SK-N-SH (cell line): Measurements from ENCODE around the gene PRAMEF18.

ENCODE experiments used
- CHD2 ChIP-seq: fragments of 150-350 bp; IDR thresholded peaks from 2 replicates; pipeline ENCODE4 v1.6.1; 2018; ENCODE audit warnings: low read length; ENCODE audit not compliant: partially characterized antibody
- POLR2AphosphoS5 ChIP-seq: IDR thresholded peaks from 2 replicates; pipeline ENCODE4 v1.6.1; 2012; ENCODE audit warnings: low read depth, low read length
- RFX5 ChIP-seq: IDR thresholded peaks from 2 replicates; pipeline ENCODE4 v1.6.1; 2012; ENCODE audit warnings: mild to moderate bottlenecking, improper control_type of control experiment, low read length
- TAF1 ChIP-seq: IDR thresholded peaks from 2 replicates; pipeline ENCODE4 v1.6.1; 2012; ENCODE audit warnings: low read depth, mild to moderate bottlenecking, low read length, moderate library complexity, borderline replicate concordance
- YY1 ChIP-seq: IDR thresholded peaks from 2 replicates; pipeline ENCODE4 v1.4.0; 2012; ENCODE audit warnings: low read depth, mild to moderate bottlenecking
- TF ChIP-seq, protein P1 (sequence below): fragments of 200-600 bp; sonication (generic); IDR thresholded peaks from 2 replicates; pipeline ENCODE4 v1.6.1; 2017; ENCODE audit warnings: antibody characterized with exemption, mild to moderate bottlenecking, moderate library complexity
- TF ChIP-seq, protein P2 (sequence below): IDR thresholded peaks from 2 replicates; pipeline ENCODE4 v1.4.0; 2012; ENCODE audit warnings: low read depth, borderline replicate concordance
- TF ChIP-seq, protein P3 (sequence below): fragments of 150-350 bp; IDR thresholded peaks from 2 replicates; pipeline ENCODE4 v1.6.1; 2017; ENCODE audit warnings: antibody characterized with exemption, low read length, low read depth, borderline replicate concordance

DNA sequence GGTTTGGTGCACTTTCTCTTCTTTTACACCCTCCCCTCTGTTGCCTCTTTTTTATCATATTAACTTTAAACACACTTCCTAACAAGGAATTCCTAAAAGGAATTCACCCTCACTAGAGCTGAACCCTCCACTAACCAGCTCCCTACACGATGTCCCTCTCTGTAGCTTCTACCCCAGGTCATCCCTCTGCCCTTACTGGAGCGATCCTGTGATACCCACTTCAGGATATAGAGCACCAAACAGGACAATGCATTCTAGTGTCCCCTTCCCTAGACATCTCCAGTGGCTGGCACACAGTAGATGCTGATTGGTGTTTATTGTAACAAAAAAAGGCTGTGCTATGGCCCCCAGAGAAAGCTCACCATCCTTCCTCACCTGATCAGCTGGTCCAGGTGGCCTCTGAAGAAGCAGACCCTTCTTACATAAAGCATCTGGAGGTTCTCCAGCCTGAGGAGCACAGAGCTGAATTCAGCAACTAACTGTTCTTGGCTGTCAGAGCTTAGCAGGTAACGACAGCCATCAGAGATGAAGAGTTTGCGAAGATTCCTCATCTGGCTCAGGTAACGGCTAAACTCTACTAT, 1.4 kb downstream of the PRAMEF18 start:
- no peak for TF ChIP-seq POLR2AphosphoS5
- TF ChIP-seq, protein P1, sequence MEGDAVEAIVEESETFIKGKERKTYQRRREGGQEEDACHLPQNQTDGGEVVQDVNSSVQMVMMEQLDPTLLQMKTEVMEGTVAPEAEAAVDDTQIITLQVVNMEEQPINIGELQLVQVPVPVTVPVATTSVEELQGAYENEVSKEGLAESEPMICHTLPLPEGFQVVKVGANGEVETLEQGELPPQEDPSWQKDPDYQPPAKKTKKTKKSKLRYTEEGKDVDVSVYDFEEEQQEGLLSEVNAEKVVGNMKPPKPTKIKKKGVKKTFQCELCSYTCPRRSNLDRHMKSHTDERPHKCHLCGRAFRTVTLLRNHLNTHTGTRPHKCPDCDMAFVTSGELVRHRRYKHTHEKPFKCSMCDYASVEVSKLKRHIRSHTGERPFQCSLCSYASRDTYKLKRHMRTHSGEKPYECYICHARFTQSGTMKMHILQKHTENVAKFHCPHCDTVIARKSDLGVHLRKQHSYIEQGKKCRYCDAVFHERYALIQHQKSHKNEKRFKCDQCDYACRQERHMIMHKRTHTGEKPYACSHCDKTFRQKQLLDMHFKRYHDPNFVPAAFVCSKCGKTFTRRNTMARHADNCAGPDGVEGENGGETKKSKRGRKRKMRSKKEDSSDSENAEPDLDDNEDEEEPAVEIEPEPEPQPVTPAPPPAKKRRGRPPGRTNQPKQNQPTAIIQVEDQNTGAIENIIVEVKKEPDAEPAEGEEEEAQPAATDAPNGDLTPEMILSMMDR = no peak
- TF ChIP-seq, protein P2, sequence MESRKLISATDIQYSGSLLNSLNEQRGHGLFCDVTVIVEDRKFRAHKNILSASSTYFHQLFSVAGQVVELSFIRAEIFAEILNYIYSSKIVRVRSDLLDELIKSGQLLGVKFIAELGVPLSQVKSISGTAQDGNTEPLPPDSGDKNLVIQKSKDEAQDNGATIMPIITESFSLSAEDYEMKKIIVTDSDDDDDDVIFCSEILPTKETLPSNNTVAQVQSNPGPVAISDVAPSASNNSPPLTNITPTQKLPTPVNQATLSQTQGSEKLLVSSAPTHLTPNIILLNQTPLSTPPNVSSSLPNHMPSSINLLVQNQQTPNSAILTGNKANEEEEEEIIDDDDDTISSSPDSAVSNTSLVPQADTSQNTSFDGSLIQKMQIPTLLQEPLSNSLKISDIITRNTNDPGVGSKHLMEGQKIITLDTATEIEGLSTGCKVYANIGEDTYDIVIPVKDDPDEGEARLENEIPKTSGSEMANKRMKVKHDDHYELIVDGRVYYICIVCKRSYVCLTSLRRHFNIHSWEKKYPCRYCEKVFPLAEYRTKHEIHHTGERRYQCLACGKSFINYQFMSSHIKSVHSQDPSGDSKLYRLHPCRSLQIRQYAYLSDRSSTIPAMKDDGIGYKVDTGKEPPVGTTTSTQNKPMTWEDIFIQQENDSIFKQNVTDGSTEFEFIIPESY = no peak
- no peak for TF ChIP-seq YY1
- TF ChIP-seq TAF1 = no peak
- TF ChIP-seq CHD2 = no peak
- TF ChIP-seq, protein P3, sequence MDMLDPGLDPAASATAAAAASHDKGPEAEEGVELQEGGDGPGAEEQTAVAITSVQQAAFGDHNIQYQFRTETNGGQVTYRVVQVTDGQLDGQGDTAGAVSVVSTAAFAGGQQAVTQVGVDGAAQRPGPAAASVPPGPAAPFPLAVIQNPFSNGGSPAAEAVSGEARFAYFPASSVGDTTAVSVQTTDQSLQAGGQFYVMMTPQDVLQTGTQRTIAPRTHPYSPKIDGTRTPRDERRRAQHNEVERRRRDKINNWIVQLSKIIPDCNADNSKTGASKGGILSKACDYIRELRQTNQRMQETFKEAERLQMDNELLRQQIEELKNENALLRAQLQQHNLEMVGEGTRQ = no peak
- no peak for TF ChIP-seq RFX5
